ENCODE measurements around the gene AHRR. TPM values are rescaled to one million over a fixed set of nuclear protein-coding genes. Genes with fewer than 3 reads are reported as not detected.

AHRR gene
- total RNA-seq, 2 donors from 2014 or later = 0.12 to 0.30 TPM

GRCh38 chr5:475704-476101, 154.2 kb downstream of the AHRR start:
- no peak overlapping the region for H3K4me3 ChIP-seq
- no peak overlapping the region for H3K27ac ChIP-seq
- H3K27me3 ChIP-seq = peaks cover 0 to 37% of the 10 kb centered on the region in 2 donors
- H3K36me3 ChIP-seq = no peaks in the 10 kb centered on the region
- H3K4me1 ChIP-seq = peaks cover 0 to 25% of the 10 kb centered on the region in 2 donors
- TF ChIP-seq CTCF (IDR thresholded peaks at IDR 0.05) = no peak
- no peak for DNase-seq (ENCODE audit: low spot score)
- no peaks in the 10 kb centered on the region for H3K9me3 ChIP-seq

- no peak for TF ChIP-seq CTCF (IDR thresholded peaks at IDR 0.05)
- H3K4me1 ChIP-seq = peaks cover 0 to 25% of the 10 kb centered on the region in 2 donors
- H3K27me3 ChIP-seq = peaks cover 0 to 37% of the 10 kb centered on the region in 2 donors
These were observed 154.7 kb downstream of the AHRR start for GRCh38 chr5:476102-476813.

GRCh38 chr5:476814-477175, 155.3 kb downstream of the AHRR start:
- H3K27me3 ChIP-seq = peaks cover 0 to 37% of the 10 kb centered on the region in 2 donors
- peaks cover 0 to 24% of the 10 kb centered on the region in 2 donors for H3K4me1 ChIP-seq

More at GRCh38 chr5:476102-476813, 154.7 kb downstream of the AHRR start:
- DNase-seq (ENCODE audit: low spot score) = no peak
- no peaks in the 10 kb centered on the region for H3K9me3 ChIP-seq
- H3K4me3 ChIP-seq = no peak overlapping the region
- H3K36me3 ChIP-seq = no peaks in the 10 kb centered on the region
- no peak overlapping the region for H3K27ac ChIP-seq

GRCh38 chr5:477247-477646, 155.7 kb downstream of the AHRR start:
- Histone ChIP-seq H3K27me3 (peaks cover 0 to 41% of the 10 kb centered on the region in 2 donors), H3K27ac (no peak overlapping the region), H3K36me3 (no peaks in the 10 kb centered on the region), H3K4me1 (peaks cover 0 to 19% of the 10 kb centered on the region in 2 donors), H3K9me3 (no peaks in the 10 kb centered on the region), H3K4me3 (no peak overlapping the region)
- no peak for DNase-seq (ENCODE audit: low spot score)
- TF ChIP-seq CTCF (IDR thresholded peaks at IDR 0.05) = no peak

More at GRCh38 chr5:476814-477175, 155.3 kb downstream of the AHRR start:
- H3K9me3 ChIP-seq = no peaks in the 10 kb centered on the region
- no peaks in the 10 kb centered on the region for H3K36me3 ChIP-seq
- H3K4me3 ChIP-seq = no peak overlapping the region
- no peak overlapping the region for H3K27ac ChIP-seq
- DNase-seq (ENCODE audit: low spot score) = no peak
- TF ChIP-seq CTCF (IDR thresholded peaks at IDR 0.05) = no peak

- DNase-seq (ENCODE audit: low spot score) = no peak
- Histone ChIP-seq H3K27me3 (peaks cover 0 to 45% of the 10 kb centered on the region in 2 donors), H3K36me3 (no peaks in the 10 kb centered on the region), H3K9me3 (no peaks in the 10 kb centered on the region), H3K4me3 (no peak overlapping the region), H3K27ac (no peak overlapping the region), H3K4me1 (peaks cover 0 to 17% of the 10 kb centered on the region in 2 donors)
- no peak for TF ChIP-seq CTCF (IDR thresholded peaks at IDR 0.05)
These were observed 156.4 kb downstream of the AHRR start for GRCh38 chr5:477871-478270.
